ENCODE data around the gene MAL. TPM values are rescaled to one million over a fixed set of nuclear protein-coding genes. Genes with fewer than 3 reads are reported as not detected.

The MAL gene
- total RNA-seq, 4 donors from 2014 or later = 60.0 to 200 (median 121) TPM

DNA sequence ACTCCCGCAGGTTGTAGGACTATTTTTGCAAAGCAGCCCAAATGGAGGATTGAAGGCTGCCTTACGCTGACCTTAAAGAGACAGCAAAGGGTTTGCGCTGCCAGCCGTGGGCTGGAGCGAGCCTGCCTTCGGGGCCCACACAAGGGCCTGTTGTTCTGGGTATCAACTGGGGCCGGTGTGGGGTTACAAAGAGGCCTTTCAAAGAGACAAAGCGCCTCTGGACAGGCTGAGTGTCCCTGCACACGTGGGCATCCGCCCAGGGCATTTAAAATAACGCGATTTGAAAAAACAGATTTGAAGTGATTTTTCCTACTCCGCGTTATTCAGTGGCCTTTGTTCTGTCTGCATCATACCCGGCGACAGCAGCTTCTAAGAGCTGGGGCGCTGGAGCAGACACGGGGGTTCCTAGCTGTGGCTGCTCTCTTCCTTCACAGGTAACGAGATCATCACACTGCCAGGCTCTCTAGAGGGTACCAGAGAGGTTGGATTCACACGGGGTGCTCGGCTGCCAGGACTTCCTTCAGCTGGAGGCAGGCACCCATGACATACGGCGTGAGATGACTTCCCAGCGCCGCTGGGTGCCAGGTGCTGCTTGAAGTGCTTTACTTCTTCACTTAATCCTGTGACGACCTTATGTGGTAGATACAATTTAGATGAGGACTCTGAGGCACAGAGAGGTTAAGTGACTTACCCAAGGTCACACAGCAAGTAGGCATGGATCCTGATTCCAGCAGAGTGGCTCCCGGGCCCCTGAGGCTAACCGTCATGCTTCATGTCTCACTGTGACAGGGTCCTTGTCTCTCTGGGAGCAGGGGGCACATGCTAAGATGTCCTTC lies 32.2 kb downstream of the MAL start:
- H3K36me3 ChIP-seq = peaks cover 0 to 8% (median 0%) of the 10 kb centered on the region in 3 donors
- no peak for DNase-seq (ENCODE audit: low spot score in 2 of 2)
- no peaks in the 10 kb centered on the region for H3K9me3 ChIP-seq
- H3K4me1 ChIP-seq = peaks cover 0 to 66% (median 28%) of the 10 kb centered on the region in 4 donors
- no peaks in the 10 kb centered on the region for H3K27me3 ChIP-seq
- H3K27ac ChIP-seq = peak overlapping the region; percentile 70 to 94 (median 83)
- TF ChIP-seq POLR2A (IDR thresholded peaks at IDR 0.05) (peak in 1 of 2 donors; percentile 40), EP300 (IDR thresholded peaks at IDR 0.05) (peak; percentile 74 to 86)
- TF ChIP-seq, protein P1, sequence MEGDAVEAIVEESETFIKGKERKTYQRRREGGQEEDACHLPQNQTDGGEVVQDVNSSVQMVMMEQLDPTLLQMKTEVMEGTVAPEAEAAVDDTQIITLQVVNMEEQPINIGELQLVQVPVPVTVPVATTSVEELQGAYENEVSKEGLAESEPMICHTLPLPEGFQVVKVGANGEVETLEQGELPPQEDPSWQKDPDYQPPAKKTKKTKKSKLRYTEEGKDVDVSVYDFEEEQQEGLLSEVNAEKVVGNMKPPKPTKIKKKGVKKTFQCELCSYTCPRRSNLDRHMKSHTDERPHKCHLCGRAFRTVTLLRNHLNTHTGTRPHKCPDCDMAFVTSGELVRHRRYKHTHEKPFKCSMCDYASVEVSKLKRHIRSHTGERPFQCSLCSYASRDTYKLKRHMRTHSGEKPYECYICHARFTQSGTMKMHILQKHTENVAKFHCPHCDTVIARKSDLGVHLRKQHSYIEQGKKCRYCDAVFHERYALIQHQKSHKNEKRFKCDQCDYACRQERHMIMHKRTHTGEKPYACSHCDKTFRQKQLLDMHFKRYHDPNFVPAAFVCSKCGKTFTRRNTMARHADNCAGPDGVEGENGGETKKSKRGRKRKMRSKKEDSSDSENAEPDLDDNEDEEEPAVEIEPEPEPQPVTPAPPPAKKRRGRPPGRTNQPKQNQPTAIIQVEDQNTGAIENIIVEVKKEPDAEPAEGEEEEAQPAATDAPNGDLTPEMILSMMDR (IDR thresholded peaks at IDR 0.05) = no peak
- H3K4me3 ChIP-seq = peak overlapping the region in 2 of 4 donors; percentile 3 to 30
- WGBS, 2 donors = 50 to 52% methylated on average over 28 of the region's 28 CpGs

- Histone ChIP-seq H3K27me3 (no peaks in the 10 kb centered on the region), H3K4me1 (peaks cover 0 to 69% (median 28%) of the 10 kb centered on the region in 4 donors), H3K9me3 (no peaks in the 10 kb centered on the region), H3K27ac (peak overlapping the region; percentile 61 to 94 (median 83)), H3K36me3 (peaks cover 0 to under 1% (median 0%) of the 10 kb centered on the region in 3 donors), H3K4me3 (no peak overlapping the region)
- DNase-seq (ENCODE audit: low spot score in 2 of 2) = no peak
- TF ChIP-seq POLR2A (IDR thresholded peaks at IDR 0.05) = no peak
- TF ChIP-seq, protein P1 (IDR thresholded peaks at IDR 0.05) = no peak
- TF ChIP-seq EP300 (IDR thresholded peaks at IDR 0.05) = no peak
- WGBS, 2 donors = 47 to 60% methylated on average over 9 of the region's 9 CpGs
Measured at GRCh38 chr2:95058466-95058988, 33.0 kb downstream of the MAL start.

DNA sequence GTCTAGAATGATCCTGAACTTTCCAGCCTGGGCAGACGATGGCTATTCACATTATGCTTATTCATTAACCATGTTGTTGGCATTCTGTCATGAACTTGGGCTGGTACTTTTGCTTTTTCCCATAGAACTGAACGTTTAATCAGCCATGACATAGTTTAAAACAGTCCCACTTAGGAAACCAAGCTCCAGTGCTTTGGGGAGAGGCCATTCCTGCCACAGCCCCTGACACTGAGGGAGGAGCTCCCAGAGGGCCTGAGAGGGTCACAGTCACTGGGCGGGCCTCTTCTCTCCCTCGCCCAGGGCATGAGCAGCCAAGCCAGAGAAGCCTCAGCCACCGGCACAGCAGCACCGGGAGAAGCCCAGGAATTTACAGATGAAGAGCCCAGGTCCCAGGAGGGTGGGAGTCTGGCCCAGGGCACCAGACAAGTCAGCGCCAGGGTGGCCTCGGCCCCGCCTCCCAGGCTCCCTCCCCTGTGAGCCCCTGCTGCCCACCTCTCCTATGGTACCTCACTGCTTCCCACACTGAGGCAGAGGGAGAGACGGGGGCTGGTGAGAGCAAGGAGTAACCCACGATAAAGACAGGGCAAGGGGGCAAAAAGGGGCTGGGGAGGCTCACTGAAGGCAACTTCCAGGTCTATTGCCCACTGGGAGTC lies 33.6 kb downstream of the MAL start:
- Histone ChIP-seq H3K27ac (peak overlapping the region; percentile 61 to 94 (median 83)), H3K36me3 (no peaks in the 10 kb centered on the region), H3K4me3 (no peak overlapping the region), H3K4me1 (peaks cover 0 to 69% (median 30%) of the 10 kb centered on the region in 4 donors), H3K27me3 (no peaks in the 10 kb centered on the region), H3K9me3 (no peaks in the 10 kb centered on the region)
- 42 to 50% methylated on average over 9 to 11 of the region's 11 CpGs for WGBS, 2 donors
- peak in 1 of 2 donors; percentile 42 for TF ChIP-seq POLR2A (IDR thresholded peaks at IDR 0.05)
- TF ChIP-seq, protein P1 (IDR thresholded peaks at IDR 0.05) = no peak
- TF ChIP-seq EP300 (IDR thresholded peaks at IDR 0.05) = peak in 1 of 2 donors; percentile 34
- no peak for DNase-seq (ENCODE audit: low spot score in 2 of 2)

GRCh38 chr2:95059656-95060370 lies 34.3 kb downstream of the MAL start:
- H3K4me1 ChIP-seq = peaks cover 0 to 69% (median 30%) of the 10 kb centered on the region in 4 donors
- H3K27me3 ChIP-seq = no peaks in the 10 kb centered on the region
- no peaks in the 10 kb centered on the region for H3K9me3 ChIP-seq
- WGBS, 2 donors = 73 to 83% methylated on average over 10 to 11 of the region's 12 CpGs
- no peak overlapping the region for H3K4me3 ChIP-seq
- H3K27ac ChIP-seq = peak overlapping the region; percentile 61 to 94 (median 83)
- H3K36me3 ChIP-seq = no peaks in the 10 kb centered on the region
- no peak for TF ChIP-seq EP300 (IDR thresholded peaks at IDR 0.05)
- TF ChIP-seq POLR2A (IDR thresholded peaks at IDR 0.05) = no peak
- TF ChIP-seq, protein P1 (IDR thresholded peaks at IDR 0.05) = no peak
- no peak for DNase-seq (ENCODE audit: low spot score in 2 of 2)

Data from tibial nerve (tissue), 4 donors.